HepG2 (cell line): Measurements from ENCODE around the gene SMLR1. TPM values are rescaled to one million over a fixed set of nuclear protein-coding genes. Genes with fewer than 3 reads are reported as not detected.

ENCODE experiments used
- CEBPG ChIP-seq: IDR thresholded peaks from 2 replicates; pipeline ENCODE4 v1.6.1; 2016
- CHD2 ChIP-seq: IDR thresholded peaks from 2 replicates; pipeline ENCODE4 v1.6.1; 2011; ENCODE audit warnings: low read depth, low read length, improper control_type of control experiment
- CREM ChIP-seq, 2 experiments: sonication (generic) in 1 of 2; formaldehyde crosslinking in 1 of 2; IDR thresholded peaks; 2 replicates each; pipeline versions ENCODE4 v1.4.0 to v1.6.1; 2016 to 2020; ENCODE audit warnings: antibody characterized with exemption in 1 of 2, mild to moderate bottlenecking in 1 of 2, missing genetic modification reagents in 1 of 2
- HHEX ChIP-seq: IDR thresholded peaks from 2 replicates; pipeline ENCODE4 v1.6.1; 2016; ENCODE audit warnings: control low read depth
- HOXA3 ChIP-seq: sonication (generic); formaldehyde crosslinking; IDR thresholded peaks from 2 replicates; pipeline ENCODE4 v1.5.0; 2020; ENCODE audit warnings: missing genetic modification reagents
- HOXA5 ChIP-seq: sonication (generic); formaldehyde crosslinking; IDR thresholded peaks from 2 replicates; pipeline ENCODE4 v1.4.0; 2020; ENCODE audit warnings: missing genetic modification reagents
- KDM3A ChIP-seq: IDR thresholded peaks from 2 replicates; pipeline ENCODE4 v1.6.1; 2018; ENCODE audit warnings: low read depth, missing compliant biosample characterization
- SNAI1 ChIP-seq: sonication (generic); formaldehyde crosslinking; IDR thresholded peaks from 2 replicates; pipeline ENCODE4 v1.5.0; 2020; ENCODE audit warnings: mild to moderate bottlenecking, missing genetic modification reagents, borderline replicate concordance
- SP5 ChIP-seq: IDR thresholded peaks from 2 replicates; pipeline ENCODE4 v1.6.1; 2016; ENCODE audit warnings: low read depth, borderline replicate concordance
- TAF1 ChIP-seq: sonication (generic); formaldehyde crosslinking; IDR thresholded peaks from 2 replicates; pipeline ENCODE4 v1.4.0; 2020; ENCODE audit warnings: missing genetic modification reagents
- TAF15 ChIP-seq: fragments of 200-400 bp; formaldehyde crosslinking; IDR thresholded peaks from one replicate; pipeline ENCODE4 v1.6.1; 2018; ENCODE audit warnings: mild to moderate bottlenecking, low read depth, low read length; ENCODE audit not compliant: poor library complexity, severe bottlenecking
- TBL1XR1 ChIP-seq: fragments of 150-350 bp; IDR thresholded peaks from 2 replicates; pipeline ENCODE4 v1.6.1; 2014; ENCODE audit warnings: borderline replicate concordance, low read length; ENCODE audit not compliant: partially characterized antibody
- TBX2 ChIP-seq: sonication (generic); formaldehyde crosslinking; IDR thresholded peaks from 2 replicates; pipeline ENCODE4 v1.5.0; 2020; ENCODE audit warnings: missing genetic modification reagents, mild to moderate bottlenecking, borderline replicate concordance
- TCF7L2 ChIP-seq: IDR thresholded peaks from 2 replicates; pipeline ENCODE4 v1.6.1; 2011; ENCODE audit warnings: mild to moderate bottlenecking, low read depth, low read length, moderate library complexity
- ZFP1 ChIP-seq: IDR thresholded peaks from 2 replicates; pipeline ENCODE4 v1.6.1; 2016
- ZNF101 ChIP-seq: sonication (generic); formaldehyde crosslinking; IDR thresholded peaks from 2 replicates; pipeline ENCODE4 v1.4.0; 2020; ENCODE audit warnings: mild to moderate bottlenecking, low read depth, missing genetic modification reagents, borderline replicate concordance
- ZNF143 ChIP-seq: sonication (generic); formaldehyde crosslinking; IDR thresholded peaks from 2 replicates; pipeline ENCODE4 v1.4.0; 2020; ENCODE audit warnings: missing genetic modification reagents
- ZNF207 ChIP-seq: fragments of 450-650 bp; IDR thresholded peaks from 2 replicates; pipeline ENCODE4 v1.6.1; 2016; ENCODE audit warnings: antibody characterized with exemption, borderline replicate concordance
- ZNF615 ChIP-seq: sonication (generic); formaldehyde crosslinking; IDR thresholded peaks from 2 replicates; pipeline ENCODE4 v1.5.0; 2020; ENCODE audit warnings: mild to moderate bottlenecking, missing genetic modification reagents, borderline replicate concordance
- ZNF670 ChIP-seq: sonication (generic); formaldehyde crosslinking; IDR thresholded peaks from 2 replicates; pipeline ENCODE4 v1.8.0; 2022; ENCODE audit warnings: mild to moderate bottlenecking, missing genetic modification reagents, borderline replicate concordance
- ZNF703 ChIP-seq: sonication (generic); formaldehyde crosslinking; IDR thresholded peaks from 2 replicates; pipeline ENCODE4 v1.5.1; 2020; ENCODE audit warnings: missing genetic modification reagents, mild to moderate bottlenecking, moderate library complexity, borderline replicate concordance
- ZNF83 ChIP-seq: sonication (generic); formaldehyde crosslinking; IDR thresholded peaks from 2 replicates; pipeline ENCODE4 v1.4.0; 2020; ENCODE audit warnings: missing genetic modification reagents, mild to moderate bottlenecking, borderline replicate concordance
- ZSCAN30 ChIP-seq: sonication (generic); formaldehyde crosslinking; IDR thresholded peaks from 2 replicates; pipeline ENCODE4 v1.5.0; 2020; ENCODE audit warnings: mild to moderate bottlenecking, missing genetic modification reagents
- ZSCAN9 ChIP-seq: IDR thresholded peaks from 2 replicates; pipeline ENCODE4 v1.6.1; 2016; ENCODE audit warnings: borderline replicate concordance
- ZZZ3 ChIP-seq: sonication (generic); formaldehyde crosslinking; IDR thresholded peaks from 2 replicates; pipeline ENCODE4 v1.4.0; 2020; ENCODE audit warnings: missing genetic modification reagents, mild to moderate bottlenecking, borderline replicate concordance
- polyA plus RNA-seq, 8 experiments: library from polyadenylated mRNA; depleted of rRNA in 3 of 8; stranded (reverse) in 7 of 8; unstranded in 1 of 8; fragments of >200 nt; fragmentation: Illumina TruSeq in 4 of 8; extraction: Trizol in 4 of 8; gene quantifications; 2 replicates each; pipeline versions ENCODE4 v1.2.1 to v1.2.3, GENCODE V29; 2011 to 2016; ENCODE audit warnings: low read depth in 4 of 8, missing spikeins in 1 of 8, mixed read lengths in 1 of 8; ENCODE audit not compliant: insufficient read depth in 1 of 8
- total RNA-seq, 5 experiments: library from RNA; depleted of rRNA; stranded (reverse); fragments of >200 nt; fragmentation: Illumina TruSeq; extraction: Trizol; gene quantifications; 2 replicates each; pipeline ENCODE4 v1.2.3, GENCODE V29; 2016; ENCODE audit warnings: low read depth in 1 of 5
- TF ChIP-seq, protein P1 (sequence below): sonication (generic); formaldehyde crosslinking; conservative IDR thresholded peaks from 2 replicates; pipeline ENCODE4 v1.4.0; 2020; ENCODE audit warnings: missing genetic modification reagents
- TF ChIP-seq, protein P2 (sequence below): sonication (generic); formaldehyde crosslinking; IDR thresholded peaks from 2 replicates; pipeline ENCODE4 v1.4.0; 2020; ENCODE audit warnings: mild to moderate bottlenecking, missing genetic modification reagents
- TF ChIP-seq, protein P3 (sequence below): sonication (generic); formaldehyde crosslinking; IDR thresholded peaks from 2 replicates; pipeline ENCODE4 v1.4.0; 2020; ENCODE audit warnings: missing genetic modification reagents

SMLR1 gene
- total and polyA plus RNA-seq, 2 of the 13 experiments (the other 11 are each of a cell fraction or from before 2014, with no cell fraction given) = 41.8 to 104 TPM

GRCh38 chr6:130834482-130835251 is 7.5 kb downstream of the SMLR1 start (continued):
- no peak for TF ChIP-seq ZNF101 (CRISPR knock-in tag)
- TF ChIP-seq TAF15 = no peak
- no peak for TF ChIP-seq TBL1XR1
- TF ChIP-seq HHEX (CRISPR knock-in tag) = no peak
- TF ChIP-seq ZZZ3 (CRISPR knock-in tag) = no peak
- TF ChIP-seq, protein P1, sequence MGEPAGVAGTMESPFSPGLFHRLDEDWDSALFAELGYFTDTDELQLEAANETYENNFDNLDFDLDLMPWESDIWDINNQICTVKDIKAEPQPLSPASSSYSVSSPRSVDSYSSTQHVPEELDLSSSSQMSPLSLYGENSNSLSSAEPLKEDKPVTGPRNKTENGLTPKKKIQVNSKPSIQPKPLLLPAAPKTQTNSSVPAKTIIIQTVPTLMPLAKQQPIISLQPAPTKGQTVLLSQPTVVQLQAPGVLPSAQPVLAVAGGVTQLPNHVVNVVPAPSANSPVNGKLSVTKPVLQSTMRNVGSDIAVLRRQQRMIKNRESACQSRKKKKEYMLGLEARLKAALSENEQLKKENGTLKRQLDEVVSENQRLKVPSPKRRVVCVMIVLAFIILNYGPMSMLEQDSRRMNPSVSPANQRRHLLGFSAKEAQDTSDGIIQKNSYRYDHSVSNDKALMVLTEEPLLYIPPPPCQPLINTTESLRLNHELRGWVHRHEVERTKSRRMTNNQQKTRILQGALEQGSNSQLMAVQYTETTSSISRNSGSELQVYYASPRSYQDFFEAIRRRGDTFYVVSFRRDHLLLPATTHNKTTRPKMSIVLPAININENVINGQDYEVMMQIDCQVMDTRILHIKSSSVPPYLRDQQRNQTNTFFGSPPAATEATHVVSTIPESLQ = no peak
- TF ChIP-seq SNAI1 (CRISPR knock-in tag) = no peak
- TF ChIP-seq CREM (IDR thresholded peaks at IDR 0.05) = peak; percentile 48; the same call in 1 of the 2 replicates
- TF ChIP-seq CREM (CRISPR knock-in tag; IDR thresholded peaks at IDR 0.05) = no peak
- peak; percentile 56; the same call in 1 of the 2 replicates for TF ChIP-seq HOXA3
- no peak for TF ChIP-seq ZFP1
- TF ChIP-seq CHD2 = no peak
- TF ChIP-seq ZNF83 (CRISPR knock-in tag) = no peak
- TF ChIP-seq ZNF143 (CRISPR knock-in tag) = no peak
- TF ChIP-seq ZNF615 (CRISPR knock-in tag) = no peak
- TF ChIP-seq KDM3A (CRISPR knock-in tag) = 0 out of 2 replicates have a peak, but pooled peaks have one; percentile 28
- peak; percentile 54 for TF ChIP-seq HOXA5 (CRISPR knock-in tag)
- no peak for TF ChIP-seq TCF7L2
- peak; percentile 34; the same call in 1 of the 2 replicates for TF ChIP-seq CEBPG (CRISPR knock-in tag)
- no peak for TF ChIP-seq ZSCAN30 (CRISPR knock-in tag)
- TF ChIP-seq SP5 (CRISPR knock-in tag) = 0 out of 2 replicates have a peak, but pooled peaks have one; percentile 21
- TF ChIP-seq ZSCAN9 (CRISPR knock-in tag) = peak; percentile 42; the same call in 1 of the 2 replicates
- no peak for TF ChIP-seq TAF1 (CRISPR knock-in tag)
- peak; percentile 83 for TF ChIP-seq TBX2 (CRISPR knock-in tag)
- TF ChIP-seq, protein P2, sequence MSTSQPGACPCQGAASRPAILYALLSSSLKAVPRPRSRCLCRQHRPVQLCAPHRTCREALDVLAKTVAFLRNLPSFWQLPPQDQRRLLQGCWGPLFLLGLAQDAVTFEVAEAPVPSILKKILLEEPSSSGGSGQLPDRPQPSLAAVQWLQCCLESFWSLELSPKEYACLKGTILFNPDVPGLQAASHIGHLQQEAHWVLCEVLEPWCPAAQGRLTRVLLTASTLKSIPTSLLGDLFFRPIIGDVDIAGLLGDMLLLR (CRISPR knock-in tag) = no peak
- TF ChIP-seq, protein P3, sequence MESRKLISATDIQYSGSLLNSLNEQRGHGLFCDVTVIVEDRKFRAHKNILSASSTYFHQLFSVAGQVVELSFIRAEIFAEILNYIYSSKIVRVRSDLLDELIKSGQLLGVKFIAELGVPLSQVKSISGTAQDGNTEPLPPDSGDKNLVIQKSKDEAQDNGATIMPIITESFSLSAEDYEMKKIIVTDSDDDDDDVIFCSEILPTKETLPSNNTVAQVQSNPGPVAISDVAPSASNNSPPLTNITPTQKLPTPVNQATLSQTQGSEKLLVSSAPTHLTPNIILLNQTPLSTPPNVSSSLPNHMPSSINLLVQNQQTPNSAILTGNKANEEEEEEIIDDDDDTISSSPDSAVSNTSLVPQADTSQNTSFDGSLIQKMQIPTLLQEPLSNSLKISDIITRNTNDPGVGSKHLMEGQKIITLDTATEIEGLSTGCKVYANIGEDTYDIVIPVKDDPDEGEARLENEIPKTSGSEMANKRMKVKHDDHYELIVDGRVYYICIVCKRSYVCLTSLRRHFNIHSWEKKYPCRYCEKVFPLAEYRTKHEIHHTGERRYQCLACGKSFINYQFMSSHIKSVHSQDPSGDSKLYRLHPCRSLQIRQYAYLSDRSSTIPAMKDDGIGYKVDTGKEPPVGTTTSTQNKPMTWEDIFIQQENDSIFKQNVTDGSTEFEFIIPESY (CRISPR knock-in tag) = peak; percentile 37; the same call in 1 of the 2 replicates
- no peak for TF ChIP-seq ZNF207
- TF ChIP-seq ZNF670 = no peak
- no peak for TF ChIP-seq ZNF703
